Neural cell (in vitro differentiated cells): ENCODE measurements around the gene RPL10A. TPM values are rescaled to one million over a fixed set of nuclear protein-coding genes. Genes with fewer than 3 reads are reported as not detected.

Source experiments
- H2AFZ ChIP-seq: fragments of 200-600, 300-800 bp; sonication (generic), shearing (Covaris generic); 2 replicates; pipeline ENCODE4 v1.6.0; 2014; ENCODE audit warnings: low read depth, mild to moderate bottlenecking, antibody characterized with exemption, low read length, moderate library complexity
- H3F3A ChIP-seq: fragments of 200-600 bp; shearing (Covaris generic); 2 replicates; pipeline ENCODE4 v1.6.1; 2016; ENCODE audit warnings: mild to moderate bottlenecking, moderate library complexity, mixed read lengths, antibody characterized with exemption, low read length; ENCODE audit not compliant: insufficient read depth, poor library complexity, severe bottlenecking
- H3K27ac ChIP-seq: fragments of 200-600, 300-800 bp; sonication (generic), shearing (Covaris generic); 2 replicates; pipeline ENCODE4 v1.5.1; 2014; ENCODE audit warnings: mild to moderate bottlenecking, low read length, moderate library complexity
- H3K27me3 ChIP-seq: fragments of 300-800, 200-600 bp; sonication (generic), shearing (Covaris generic); 2 replicates; pipeline ENCODE4 v1.6.0; 2014; ENCODE audit warnings: mild to moderate bottlenecking, low read depth, low read length, moderate library complexity; ENCODE audit not compliant: insufficient read depth
- H3K36me3 ChIP-seq: fragments of 300-800, 200-600 bp; sonication (generic), shearing (Covaris generic); 2 replicates; pipeline ENCODE4 v1.5.1; 2014; ENCODE audit warnings: mild to moderate bottlenecking, antibody characterized with exemption, low read length, moderate library complexity; ENCODE audit not compliant: insufficient read depth
- H3K4me2 ChIP-seq: fragments of 300-800, 200-600 bp; sonication (generic), shearing (Covaris generic); 2 replicates; pipeline ENCODE4 v1.6.0; 2014; ENCODE audit warnings: mild to moderate bottlenecking, low read length
- H3K4me3 ChIP-seq: fragments of 300-800, 200-600 bp; sonication (generic), shearing (Covaris generic); 2 replicates; pipeline ENCODE4 v1.5.1; 2014; ENCODE audit warnings: mild to moderate bottlenecking, low read length, moderate library complexity
- H3K79me2 ChIP-seq: fragments of 200-600 bp; shearing (Covaris generic); replicated peaks from 2 replicates; pipeline ENCODE4 v1.6.0; 2014; ENCODE audit warnings: mild to moderate bottlenecking, low read length, moderate library complexity; ENCODE audit not compliant: insufficient read depth
- H3K9ac ChIP-seq: fragments of 300-800, 200-600 bp; sonication (generic), shearing (Covaris generic); 2 replicates; pipeline ENCODE4 v1.6.1; 2016; ENCODE audit warnings: mild to moderate bottlenecking, low read length, mixed read lengths
- H3K9me2 ChIP-seq: fragments of 200-600 bp; shearing (Covaris generic); 2 replicates; pipeline ENCODE4 v1.6.1; 2016; ENCODE audit warnings: mild to moderate bottlenecking, low read length, mixed read lengths; ENCODE audit not compliant: insufficient read depth
- H3K9me3 ChIP-seq: fragments of 200-600, 300-800 bp; sonication (generic), shearing (Covaris generic); 2 replicates; pipeline ENCODE4 v1.6.1; 2016; ENCODE audit warnings: mild to moderate bottlenecking, mixed run types, low read length, moderate library complexity, mixed read lengths
- H4K20me1 ChIP-seq: fragments of 200-600 bp; shearing (Covaris generic); 2 replicates; pipeline ENCODE4 v1.6.1; 2016; ENCODE audit warnings: mild to moderate bottlenecking, mixed run types; ENCODE audit not compliant: insufficient read depth
- CTCF ChIP-seq: fragments of 450-650 bp; IDR thresholded peaks from 2 replicates; pipeline ENCODE4 v1.5.1; 2014; ENCODE audit warnings: antibody characterized with exemption, mild to moderate bottlenecking, moderate library complexity; ENCODE audit not compliant: poor library complexity, severe bottlenecking
- EP300 ChIP-seq: fragments of 450-650 bp; conservative IDR thresholded peaks from 2 replicates; pipeline ENCODE4 v1.6.1; 2014; ENCODE audit warnings: antibody characterized with exemption, mild to moderate bottlenecking, moderate library complexity; ENCODE audit not compliant: poor library complexity, severe bottlenecking
- EZH2 ChIP-seq: fragments of 200-600, 300-800 bp; shearing (Covaris generic), sonication (generic); IDR thresholded peaks from 2 replicates; pipeline ENCODE4 v1.6.1; 2014; ENCODE audit warnings: antibody characterized with exemption, low read length, borderline replicate concordance, mild to moderate bottlenecking; ENCODE audit not compliant: insufficient read depth, poor library complexity, severe bottlenecking
- MXI1 ChIP-seq: fragments of 450-650 bp; conservative IDR thresholded peaks from 2 replicates; pipeline ENCODE4 v1.6.1; 2014; ENCODE audit warnings: antibody characterized with exemption, mild to moderate bottlenecking; ENCODE audit not compliant: poor library complexity, severe bottlenecking
- POLR2AphosphoS5 ChIP-seq: IDR thresholded peaks from 2 replicates; pipeline ENCODE4 v1.6.1; 2012
- RAD21 ChIP-seq: fragments of 450-650 bp; conservative IDR thresholded peaks from 2 replicates; pipeline ENCODE4 v1.6.1; 2014; ENCODE audit warnings: antibody characterized with exemption, mild to moderate bottlenecking, moderate library complexity
- REST ChIP-seq: IDR thresholded peaks from 2 replicates; pipeline ENCODE4 v1.6.1; 2012; ENCODE audit warnings: borderline replicate concordance
- SMC3 ChIP-seq: fragments of 450-650 bp; conservative IDR thresholded peaks from 2 replicates; pipeline ENCODE4 v1.6.1; 2014; ENCODE audit warnings: antibody characterized with exemption, mild to moderate bottlenecking, moderate library complexity; ENCODE audit not compliant: poor library complexity
- TAF1 ChIP-seq: IDR thresholded peaks from 2 replicates; pipeline ENCODE4 v1.6.1; 2012; ENCODE audit warnings: low read depth
- polyA plus RNA-seq: library from polyadenylated mRNA; depleted of rRNA; stranded (reverse); fragments of >200 nt; gene quantifications from 2 replicates; pipeline ENCODE4 v1.2.3, GENCODE V29; 2014

Gene RPL10A
- polyA plus RNA-seq, 1 donor from 2014 or later, result 1,049 TPM

DNA sequence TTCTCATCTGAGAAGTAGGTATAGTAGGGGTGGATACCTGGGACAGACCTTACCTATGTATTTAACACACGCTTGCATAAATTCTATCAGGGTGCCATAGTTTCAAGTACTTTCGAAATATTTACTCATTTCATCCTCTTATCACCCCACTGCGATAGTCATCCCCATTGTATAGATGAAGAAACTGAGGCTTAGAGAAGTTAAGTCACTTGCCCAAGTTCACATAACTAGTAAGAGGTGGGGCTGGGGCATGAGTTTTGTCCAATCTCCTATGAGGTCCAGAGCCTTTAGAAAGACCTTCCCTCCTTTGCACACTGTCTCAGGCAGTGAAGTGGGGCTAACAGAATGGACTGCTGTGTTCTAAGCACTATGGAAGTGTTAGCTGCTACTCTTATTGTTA is 38.3 kb downstream of the RPL10A start:
- Histone ChIP-seq H3K9me2 (no peaks in the 10 kb centered on the region), H3K9me3 (no peaks in the 10 kb centered on the region), H3K27me3 (no peaks in the 10 kb centered on the region), H3F3A (no peaks in the 10 kb centered on the region), H3K27ac (no peak overlapping the region), H3K4me2 (no peak overlapping the region), H3K4me3 (no peak overlapping the region), H2AFZ (no peak overlapping the region), H3K9ac (no peak overlapping the region), H4K20me1 (no peaks in the 10 kb centered on the region), H3K79me2 (no peaks in the 10 kb centered on the region), H3K36me3 (no peaks in the 10 kb centered on the region)
- no peak for TF ChIP-seq RAD21
- no peak for TF ChIP-seq TAF1
- TF ChIP-seq REST, result no peak
- TF ChIP-seq MXI1, result no peak

DNA sequence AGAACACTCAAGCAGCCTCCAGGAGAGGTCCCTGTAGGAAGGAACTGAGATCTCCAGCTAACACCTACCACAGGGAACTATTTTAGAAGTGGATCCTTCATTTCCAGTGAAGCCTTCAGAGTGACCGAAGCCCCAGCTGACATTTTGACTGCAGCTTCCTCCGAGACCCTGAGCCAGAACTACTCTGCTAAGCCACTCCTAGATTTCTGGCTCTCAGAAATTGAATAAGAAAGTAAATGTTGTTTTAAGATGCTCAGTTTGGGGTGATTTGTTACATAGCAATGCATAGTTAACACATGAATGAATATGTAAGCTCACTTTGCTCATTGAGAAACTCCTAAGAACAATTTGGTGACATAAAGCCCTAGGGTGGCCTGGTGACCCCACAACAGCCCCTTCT is 39.0 kb downstream of the RPL10A start:
- Histone ChIP-seq H3K4me2 (no peak overlapping the region), H3K9me2 (no peaks in the 10 kb centered on the region), H4K20me1 (no peaks in the 10 kb centered on the region), H3K9ac (no peak overlapping the region), H3F3A (no peaks in the 10 kb centered on the region), H3K36me3 (no peaks in the 10 kb centered on the region), H3K4me3 (no peak overlapping the region), H3K9me3 (no peaks in the 10 kb centered on the region), H2AFZ (no peak overlapping the region), H3K27me3 (no peaks in the 10 kb centered on the region), H3K79me2 (no peaks in the 10 kb centered on the region), H3K27ac (no peak overlapping the region)
- TF ChIP-seq MXI1, result no peak
- TF ChIP-seq SMC3, result no peak
- no peak for TF ChIP-seq EZH2
- no peak for TF ChIP-seq POLR2AphosphoS5
- TF ChIP-seq REST, result no peak
- TF ChIP-seq CTCF, result no peak
- TF ChIP-seq EP300, result no peak
- no peak for TF ChIP-seq RAD21
- no peak for TF ChIP-seq TAF1
